Measurements from ENCODE around the gene BRICD5.
A peak's percentile ranks its signal among the peaks of the same experiment; 100 is the strongest.

The BRICD5 gene

GRCh38 chr16:2208308-2208707, 2.4 kb downstream of the BRICD5 start:
- no peak for TF ChIP-seq CTCF (conservative IDR thresholded peaks at IDR 0.05; ENCODE audit: control insufficient read depth, insufficient read depth, low read depth, low read length)
- DNase-seq (ENCODE audit: low read depth), result no peak
- no peak overlapping the region for H3K4me3 ChIP-seq (ENCODE audit: control insufficient read depth, low read depth, low read length)

GRCh38 chr16:2207872-2208271, 2.8 kb downstream of the BRICD5 start:
- H3K4me3 ChIP-seq (ENCODE audit: control insufficient read depth, low read depth, low read length), result no peak overlapping the region
- DNase-seq (ENCODE audit: low read depth), result no peak
- TF ChIP-seq CTCF (conservative IDR thresholded peaks at IDR 0.05; ENCODE audit: control insufficient read depth, insufficient read depth, low read depth, low read length), result no peak

- DNase-seq (ENCODE audit: low read depth), result no peak
- no peak for TF ChIP-seq CTCF (conservative IDR thresholded peaks at IDR 0.05; ENCODE audit: control insufficient read depth, insufficient read depth, low read depth, low read length)
- H3K4me3 ChIP-seq (ENCODE audit: control insufficient read depth, low read depth, low read length), result no peak overlapping the region
Observed at GRCh38 chr16:2206780-2207433, 3.8 kb downstream of the BRICD5 start.

GRCh38 chr16:2206420-2206779, 4.3 kb downstream of the BRICD5 start:
- peak overlapping the region; percentile 84 for H3K4me3 ChIP-seq (ENCODE audit: control insufficient read depth, low read depth, low read length)
- DNase-seq (ENCODE audit: low read depth), result no peak
- TF ChIP-seq CTCF (conservative IDR thresholded peaks at IDR 0.05; ENCODE audit: control insufficient read depth, insufficient read depth, low read depth, low read length), result no peak

GRCh38 chr16:2205967-2206313, 4.7 kb downstream of the BRICD5 start:
- peak overlapping the region; percentile 84 for H3K4me3 ChIP-seq (ENCODE audit: control insufficient read depth, low read depth, low read length)
- no peak for DNase-seq (ENCODE audit: low read depth)
- no peak for TF ChIP-seq CTCF (conservative IDR thresholded peaks at IDR 0.05; ENCODE audit: control insufficient read depth, insufficient read depth, low read depth, low read length)

GRCh38 chr16:2205104-2205966, 5.3 kb downstream of the BRICD5 start, which contains the start of gene MLST8:
MLST8 (plus strand) TSS chr16:2205454; CDS start chr16:2206086, 632 bp downstream.
- TF ChIP-seq CTCF (conservative IDR thresholded peaks at IDR 0.05; ENCODE audit: control insufficient read depth, insufficient read depth, low read depth, low read length), result no peak
- H3K4me3 ChIP-seq (ENCODE audit: control insufficient read depth, low read depth, low read length), result peak within 1 kb of the TSS; percentile 84
- DNase-seq (ENCODE audit: low read depth), result peak; percentile 81

All from fibroblast of mammary gland (primary cell).